ENCODE data around the gene MFSD11.

DNA sequence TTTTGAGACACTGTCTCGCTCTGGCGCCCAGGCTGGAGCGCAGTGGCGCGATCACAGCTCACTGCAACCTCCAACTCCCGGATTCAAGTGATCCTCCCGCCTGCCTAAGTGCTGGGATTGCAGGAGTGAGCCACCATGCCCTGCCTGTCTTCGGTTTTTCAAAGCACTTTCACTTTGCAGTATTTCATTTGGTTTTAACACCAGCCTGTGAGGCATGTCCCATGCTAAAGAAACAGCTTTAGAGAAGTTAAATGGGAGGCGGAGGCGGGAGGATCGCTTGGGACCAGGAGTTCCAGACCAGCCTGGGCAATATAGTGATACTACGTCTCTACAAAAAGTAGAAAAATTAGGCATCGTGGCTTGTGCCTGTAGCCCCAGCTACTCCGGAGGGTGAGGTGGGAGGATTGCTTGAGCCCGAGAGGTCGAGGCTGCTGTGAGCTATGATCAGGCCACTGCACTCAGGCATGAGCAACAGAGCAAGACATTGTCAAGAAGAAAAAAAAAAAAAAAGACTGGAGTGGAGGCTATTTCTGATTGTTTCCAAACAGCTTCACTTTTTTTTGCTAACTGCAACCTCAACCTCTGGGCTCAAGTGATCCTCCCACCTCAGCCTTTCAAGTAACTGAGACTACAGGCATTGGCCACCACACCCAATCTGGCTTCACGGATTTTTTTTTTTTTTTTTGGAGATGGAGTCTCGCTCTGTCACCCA lies 10.0 kb upstream of the MFSD11 start:
- peak in 1 of 2 donors; percentile 30 for TF ChIP-seq POLR2A (IDR thresholded peaks at IDR 0.05)
- TF ChIP-seq, protein P1, sequence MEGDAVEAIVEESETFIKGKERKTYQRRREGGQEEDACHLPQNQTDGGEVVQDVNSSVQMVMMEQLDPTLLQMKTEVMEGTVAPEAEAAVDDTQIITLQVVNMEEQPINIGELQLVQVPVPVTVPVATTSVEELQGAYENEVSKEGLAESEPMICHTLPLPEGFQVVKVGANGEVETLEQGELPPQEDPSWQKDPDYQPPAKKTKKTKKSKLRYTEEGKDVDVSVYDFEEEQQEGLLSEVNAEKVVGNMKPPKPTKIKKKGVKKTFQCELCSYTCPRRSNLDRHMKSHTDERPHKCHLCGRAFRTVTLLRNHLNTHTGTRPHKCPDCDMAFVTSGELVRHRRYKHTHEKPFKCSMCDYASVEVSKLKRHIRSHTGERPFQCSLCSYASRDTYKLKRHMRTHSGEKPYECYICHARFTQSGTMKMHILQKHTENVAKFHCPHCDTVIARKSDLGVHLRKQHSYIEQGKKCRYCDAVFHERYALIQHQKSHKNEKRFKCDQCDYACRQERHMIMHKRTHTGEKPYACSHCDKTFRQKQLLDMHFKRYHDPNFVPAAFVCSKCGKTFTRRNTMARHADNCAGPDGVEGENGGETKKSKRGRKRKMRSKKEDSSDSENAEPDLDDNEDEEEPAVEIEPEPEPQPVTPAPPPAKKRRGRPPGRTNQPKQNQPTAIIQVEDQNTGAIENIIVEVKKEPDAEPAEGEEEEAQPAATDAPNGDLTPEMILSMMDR (IDR thresholded peaks at IDR 0.05): no peak

Measured in thyroid gland (tissue), 4 donors.